Activated T-helper 1 cell treated with anti-CD3 and anti-CD28 coated beads, Interleukin-2, amount 50 U/mL, for 16 hours (primary cell): ENCODE measurements around the gene ARID5B.

ENCODE experiments used
- DNase-seq, 2 donors: peaks; one replicate each; pipeline ENCODE4 v3.0.0-alpha.2; 2020; ENCODE audit warnings: low read depth in 1 of 2, low spot score in 1 of 2

Gene ARID5B

GRCh38 chr10:62121187-62121530 is 219.7 kb downstream of the ARID5B start:
- no peak for DNase-seq

GRCh38 chr10:62127975-62128374 is 226.5 kb downstream of the ARID5B start:
- DNase-seq, result no peak

GRCh38 chr10:62130948-62131347 is 229.4 kb downstream of the ARID5B start:
- DNase-seq, result no peak

- DNase-seq, result no peak
Measured at GRCh38 chr10:62131724-62132123, 230.2 kb downstream of the ARID5B start.

- no peak for DNase-seq
Measured at GRCh38 chr10:62133618-62134017, 232.1 kb downstream of the ARID5B start.

- no peak for DNase-seq
Measured at GRCh38 chr10:62136931-62137330, 235.4 kb downstream of the ARID5B start.
